ENCODE data around the gene BCL2A1. TPM values are rescaled to one million over a fixed set of nuclear protein-coding genes. Genes with fewer than 3 reads are reported as not detected.

BCL2A1 gene
- polyA plus RNA-seq, 1 experiment: not detected

DNA sequence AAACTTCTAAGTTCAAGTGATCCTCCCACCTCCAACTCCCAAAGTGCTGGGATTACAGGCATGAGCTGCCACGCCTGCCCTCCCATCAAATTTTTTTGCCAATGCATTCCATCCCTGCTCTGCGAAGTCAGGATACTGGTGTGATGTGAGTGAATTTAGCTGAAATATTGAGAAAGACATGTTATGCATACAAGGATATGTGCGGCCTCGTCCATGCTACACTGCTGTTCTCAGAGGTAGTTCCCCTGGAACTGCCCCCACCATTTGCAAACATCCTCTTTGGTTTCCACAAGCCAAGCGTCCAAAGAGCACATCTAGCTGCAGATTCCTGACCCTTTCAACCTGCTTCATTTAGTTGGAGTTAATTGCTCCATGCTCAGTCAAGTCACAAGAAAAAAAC is 36.5 kb upstream of the BCL2A1 start:
- Histone ChIP-seq H3K27me3 (ENCODE audit: control insufficient read depth, insufficient read depth, low read length) (no peaks in the 10 kb centered on the region), H3K4me3 (ENCODE audit: low read depth, low read length) (no peak overlapping the region), H3K36me3 (ENCODE audit: control insufficient read depth, insufficient read depth, low read length) (no peaks in the 10 kb centered on the region)
- ChIA-PET CTCF (interaction anchor here (1.0 to 1.5 kb wide), 2 partner anchors 15 to 302 kb away, joined by 3 to 8 read pairs; no protein-coding TSS in a partner anchor), POLR2A (no interaction called here)
- TF ChIP-seq, protein P1, sequence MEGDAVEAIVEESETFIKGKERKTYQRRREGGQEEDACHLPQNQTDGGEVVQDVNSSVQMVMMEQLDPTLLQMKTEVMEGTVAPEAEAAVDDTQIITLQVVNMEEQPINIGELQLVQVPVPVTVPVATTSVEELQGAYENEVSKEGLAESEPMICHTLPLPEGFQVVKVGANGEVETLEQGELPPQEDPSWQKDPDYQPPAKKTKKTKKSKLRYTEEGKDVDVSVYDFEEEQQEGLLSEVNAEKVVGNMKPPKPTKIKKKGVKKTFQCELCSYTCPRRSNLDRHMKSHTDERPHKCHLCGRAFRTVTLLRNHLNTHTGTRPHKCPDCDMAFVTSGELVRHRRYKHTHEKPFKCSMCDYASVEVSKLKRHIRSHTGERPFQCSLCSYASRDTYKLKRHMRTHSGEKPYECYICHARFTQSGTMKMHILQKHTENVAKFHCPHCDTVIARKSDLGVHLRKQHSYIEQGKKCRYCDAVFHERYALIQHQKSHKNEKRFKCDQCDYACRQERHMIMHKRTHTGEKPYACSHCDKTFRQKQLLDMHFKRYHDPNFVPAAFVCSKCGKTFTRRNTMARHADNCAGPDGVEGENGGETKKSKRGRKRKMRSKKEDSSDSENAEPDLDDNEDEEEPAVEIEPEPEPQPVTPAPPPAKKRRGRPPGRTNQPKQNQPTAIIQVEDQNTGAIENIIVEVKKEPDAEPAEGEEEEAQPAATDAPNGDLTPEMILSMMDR (IDR thresholded peaks at IDR 0.05; ENCODE audit: insufficient read depth, low read depth, low read length): no peak
- DNase-seq (ENCODE audit: low read depth): no peak

DNA sequence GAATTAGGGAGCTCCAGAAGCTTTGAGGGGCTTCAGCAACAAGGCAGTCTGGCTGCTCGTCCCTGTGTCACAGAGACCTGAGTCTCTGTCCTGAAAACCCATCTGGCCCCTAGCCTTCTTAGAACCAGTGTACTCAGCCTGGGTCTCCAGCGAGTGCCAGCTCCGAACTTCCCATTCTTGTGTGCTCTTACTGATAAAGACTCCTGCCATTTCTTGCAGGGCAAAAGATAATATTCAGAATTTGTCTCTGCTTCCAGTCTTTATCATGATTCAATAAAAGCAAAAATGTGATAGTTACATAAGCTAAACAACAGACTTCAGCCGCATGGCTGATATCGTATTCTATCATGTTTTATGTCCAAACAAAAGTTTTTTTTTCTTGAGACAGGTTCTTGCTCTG is 36.0 kb upstream of the BCL2A1 start:
- TF ChIP-seq, protein P1 (IDR thresholded peaks at IDR 0.05; ENCODE audit: insufficient read depth, low read depth, low read length): no peak
- no peak for DNase-seq (ENCODE audit: low read depth)
- Histone ChIP-seq H3K4me3 (ENCODE audit: low read depth, low read length) (no peak overlapping the region), H3K36me3 (ENCODE audit: control insufficient read depth, insufficient read depth, low read length) (no peaks in the 10 kb centered on the region), H3K27me3 (ENCODE audit: control insufficient read depth, insufficient read depth, low read length) (no peaks in the 10 kb centered on the region)
- ChIA-PET CTCF (interaction anchor here (0.6 to 1.5 kb wide), 4 partner anchors 15 to 302 kb away, joined by 3 to 8 read pairs (median 4); no protein-coding TSS in a partner anchor), POLR2A (no interaction called here)

DNA sequence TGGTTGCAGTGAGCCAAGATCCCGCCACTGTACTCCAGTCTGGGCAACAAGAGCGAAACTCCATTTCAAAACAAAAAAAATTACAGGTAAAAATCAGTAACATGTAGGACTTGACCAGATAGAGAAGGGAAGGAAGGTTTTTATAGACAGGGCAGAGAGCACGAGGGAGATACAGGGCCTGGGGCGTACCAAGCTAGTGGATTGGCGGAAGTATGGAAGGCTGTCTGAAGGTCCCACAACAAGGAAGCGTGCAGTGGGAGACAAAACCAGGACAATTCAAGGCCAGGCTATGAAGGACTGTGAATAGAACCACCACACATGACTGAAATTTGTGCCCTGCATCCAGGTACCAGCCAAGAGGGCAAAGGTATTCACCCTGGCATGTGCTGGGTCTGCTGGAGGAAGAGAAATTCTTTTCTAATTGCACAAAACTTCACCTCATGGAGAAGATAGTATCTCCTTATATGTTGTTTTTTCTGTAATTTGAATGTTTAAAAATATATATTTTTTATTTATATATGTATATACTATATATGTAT is 33.0 kb upstream of the BCL2A1 start:
- POLR2A ChIA-PET: no interaction called here
- TF ChIP-seq, protein P1 (IDR thresholded peaks at IDR 0.05; ENCODE audit: insufficient read depth, low read depth, low read length): no peak

DNA sequence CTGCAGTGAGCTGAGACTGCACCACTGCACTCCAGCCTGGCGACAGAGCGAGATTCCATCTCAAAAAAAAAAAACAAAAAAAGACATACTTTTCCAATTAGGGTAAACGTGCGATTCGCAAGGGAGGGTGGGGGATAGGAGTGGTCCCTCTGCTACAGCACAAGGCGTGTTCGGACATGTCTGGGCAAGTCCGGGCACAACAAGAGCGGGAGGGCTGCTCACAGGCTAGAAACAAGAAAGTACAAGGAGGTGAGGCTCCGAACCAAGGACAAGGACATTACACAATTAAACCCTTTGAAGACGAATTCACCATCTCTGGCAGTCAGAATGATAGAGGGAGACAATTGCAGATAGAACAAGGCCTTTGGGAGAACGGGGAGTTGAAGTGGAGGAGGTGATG is 32.2 kb upstream of the BCL2A1 start:
- ChIA-PET POLR2A (no interaction called here), CTCF (interaction anchor here (1.4 kb wide), 1 partner anchor 9 kb away, joined by 3 read pairs; no protein-coding TSS in a partner anchor)
- DNase-seq (ENCODE audit: low read depth): no peak
- TF ChIP-seq, protein P1 (IDR thresholded peaks at IDR 0.05; ENCODE audit: insufficient read depth, low read depth, low read length): no peak
- Histone ChIP-seq H3K36me3 (ENCODE audit: control insufficient read depth, insufficient read depth, low read length) (no peaks in the 10 kb centered on the region), H3K27me3 (ENCODE audit: control insufficient read depth, insufficient read depth, low read length) (no peaks in the 10 kb centered on the region), H3K4me3 (ENCODE audit: low read depth, low read length) (no peak overlapping the region)

More for the DNA sequence above, 33.0 kb upstream of the BCL2A1 start:
- CTCF ChIA-PET: no interaction called here
- Histone ChIP-seq H3K4me3 (ENCODE audit: low read depth, low read length) (no peak overlapping the region), H3K36me3 (ENCODE audit: control insufficient read depth, insufficient read depth, low read length) (no peaks in the 10 kb centered on the region), H3K27me3 (ENCODE audit: control insufficient read depth, insufficient read depth, low read length) (no peaks in the 10 kb centered on the region)
- DNase-seq (ENCODE audit: low read depth): no peak

DNA sequence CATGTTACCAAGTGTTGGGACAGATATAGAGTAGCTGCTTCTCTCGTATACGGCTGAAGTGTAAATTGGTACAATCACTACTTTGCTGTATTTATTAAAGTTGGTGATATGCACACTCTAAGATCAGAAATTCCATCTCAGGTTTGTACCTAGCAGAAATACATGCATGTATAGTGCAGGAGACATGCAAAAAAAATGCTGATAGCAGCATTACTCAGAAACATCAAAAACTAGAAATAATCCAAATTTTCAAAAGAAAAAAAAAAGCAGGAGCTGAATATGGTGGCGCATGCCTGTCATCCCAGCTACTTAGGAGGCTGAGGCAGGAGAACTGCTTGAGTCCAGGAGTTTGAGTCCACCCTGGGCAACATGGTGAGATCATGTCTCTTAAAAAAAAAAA is 31.3 kb upstream of the BCL2A1 start:
- no peaks in the 10 kb centered on the region for H3K36me3 ChIP-seq (ENCODE audit: control insufficient read depth, insufficient read depth, low read length)
- POLR2A ChIA-PET: no interaction called here
- no peaks in the 10 kb centered on the region for H3K27me3 ChIP-seq (ENCODE audit: control insufficient read depth, insufficient read depth, low read length)
- TF ChIP-seq, protein P1 (IDR thresholded peaks at IDR 0.05; ENCODE audit: insufficient read depth, low read depth, low read length): no peak
- DNase-seq (ENCODE audit: low read depth): no peak
- CTCF ChIA-PET: interaction anchor here (1.4 kb wide), 1 partner anchor 8 kb away, joined by 3 read pairs; no protein-coding TSS in a partner anchor
- H3K4me3 ChIP-seq (ENCODE audit: low read depth, low read length): no peak overlapping the region

All from BJ (cell line).